ENCODE results near the gene ZNF444. TPM values are rescaled to one million over a fixed set of nuclear protein-coding genes. Genes with fewer than 3 reads are reported as not detected.

ZNF444 gene
- total and polyA plus RNA-seq, 2 donors (not counting 3 experiments of a cell fraction or from before 2014, with no cell fraction given), result 37.2 to 41.7 TPM

GRCh38 chr19:56106993-56107392 is 34.1 kb upstream of the ZNF444 start:
- intact Hi-C loops (cut with micrococcal nuclease), result no loop called here
- dilution Hi-C loops (cut with MboI; ENCODE audit: extremely low pct_ligation_motif_present, low sequenced_read_pairs), result no loop called here

More at GRCh38 chr19:56106993-56107392, 34.1 kb upstream of the ZNF444 start:
- H3K9ac ChIP-seq (replicated peaks; ENCODE audit: extremely low read depth, insufficient read depth, low read length), result no peak overlapping the region
- BruUV-seq (replicated peaks), result no TSS peak
- TF ChIP-seq FOS (IDR thresholded peaks at IDR 0.05; ENCODE audit: borderline replicate concordance, insufficient read depth, low read length), result no peak
- no peak for TF ChIP-seq POLR2A (IDR thresholded peaks at IDR 0.05; ENCODE audit: low read depth, low read length)
- TF ChIP-seq EZH2 (IDR thresholded peaks at IDR 0.05; ENCODE audit: borderline replicate concordance, low read depth, low read length, severe bottlenecking), result no peak
- TF ChIP-seq POLR2AphosphoS5 (IDR thresholded peaks at IDR 0.05; ENCODE audit: insufficient read depth, low read depth, low read length), result no peak
- TF ChIP-seq MYC (IDR thresholded peaks at IDR 0.05; ENCODE audit: low read depth, low read length), result no peak
- TF ChIP-seq, protein P1, sequence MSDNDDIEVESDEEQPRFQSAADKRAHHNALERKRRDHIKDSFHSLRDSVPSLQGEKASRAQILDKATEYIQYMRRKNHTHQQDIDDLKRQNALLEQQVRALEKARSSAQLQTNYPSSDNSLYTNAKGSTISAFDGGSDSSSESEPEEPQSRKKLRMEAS (IDR thresholded peaks at IDR 0.05; ENCODE audit: insufficient read depth, insufficient read length), result no peak
- TF ChIP-seq JUN (IDR thresholded peaks at IDR 0.05; ENCODE audit: borderline replicate concordance, insufficient read depth, insufficient read length, low read depth), result no peak
- TF ChIP-seq CTCF (IDR thresholded peaks at IDR 0.05; ENCODE audit: extremely low read depth in 1 of 2, insufficient read depth in 1 of 2, low read depth in 1 of 2, low read length in 2 of 2), result no peak
- no peak for TF ChIP-seq GATA2 (IDR thresholded peaks at IDR 0.05; ENCODE audit: insufficient read depth, insufficient read length, low read depth, low read length)
- no peaks in the 10 kb centered on the region for H3K9me1 ChIP-seq (replicated peaks; ENCODE audit: control insufficient read depth, extremely low read depth, insufficient read depth, low read length)
- no peaks in the 10 kb centered on the region for H4K20me1 ChIP-seq (replicated peaks; ENCODE audit: control insufficient read depth, extremely low read depth, insufficient read depth, low read length)
- no peaks in the 10 kb centered on the region for H3K27me3 ChIP-seq (ENCODE audit: control insufficient read depth in 2 of 2, insufficient read depth in 2 of 2, low read length in 2 of 2)
- DNase-seq (ENCODE audit: low read depth, low spot score), result no peak
- no peak overlapping the region for H3K27ac ChIP-seq (ENCODE audit: insufficient read depth, low read depth, low read length)
- H3K4me1 ChIP-seq (ENCODE audit: control insufficient read depth, extremely low read depth, insufficient read depth, low read length), result peaks cover 21% of the 10 kb centered on the region
- no peaks in the 10 kb centered on the region for H3K9me3 ChIP-seq (replicated peaks; ENCODE audit: control insufficient read depth, insufficient read depth, low read length)
- CTCF ChIA-PET, result no interaction called here
- POLR2A ChIA-PET, result no interaction called here
- H3K4me2 ChIP-seq (ENCODE audit: insufficient read depth, low read length), result no peak overlapping the region
- no peak overlapping the region for H3K4me3 ChIP-seq (replicated peaks in 1 of 3; ENCODE audit: insufficient read depth in 1 of 3, low read depth in 1 of 3, low read length in 3 of 3)
- no peak overlapping the region for H2AFZ ChIP-seq (ENCODE audit: low read depth, low read length)
- no peaks in the 10 kb centered on the region for H3K36me3 ChIP-seq (ENCODE audit: control insufficient read depth in 2 of 2, extremely low read depth in 1 of 2, insufficient read depth in 2 of 2, low read length in 2 of 2)
- no peak for FAIRE-seq
- H3K79me2 ChIP-seq (ENCODE audit: control insufficient read depth, insufficient read depth, low read length), result peaks cover 86% of the 10 kb centered on the region

All from endothelial cell of umbilical vein (primary cell).